ENCODE results near the gene XAGE1A.
"Not testable (repeated sequence)": the region's sequence is repeated elsewhere in the genome, so short reads cannot be mapped to it uniquely, and the experiment has no call there.

GRCh38 chrX:52501362-52501761 lies 5.8 kb downstream of the XAGE1A start:
- not testable (repeated sequence) for TF ChIP-seq CREB1 (CRISPR knock-in tag; IDR thresholded peaks at IDR 0.05; ENCODE audit: low read depth); CTCF (conservative IDR thresholded peaks at IDR 0.05; ENCODE audit: low read depth in 2 of 2); POLR2AphosphoS5 (IDR thresholded peaks at IDR 0.05; ENCODE audit: low read depth)

Data from GM23338 (cell line).